Activated CD8-positive, alpha-beta memory T cell treated with anti-CD3 and anti-CD28 coated beads, Interleukin-2, amount 10 ng/mL, durations not matched to agents 7 days and 5 days (primary cell): ENCODE measurements around the gene TMC3. TPM values are rescaled to one million over a fixed set of nuclear protein-coding genes. Genes with fewer than 3 reads are reported as not detected.

Source experiments
- ATAC-seq: fragments of 150-1000 bp; cut with Tn5 transposase; one replicate; pipeline ENCODE4 v1.10.0; 2021; ENCODE audit warnings: moderate library complexity
- CTCF ChIA-PET: fragments of 350-600 bp; sonication (Branson Sonifier 250); formaldehyde crosslinking; loops from one replicate; lab custom pipeline; 2021; ENCODE audit warnings: antibody characterized with exemption; lab: Charles Lee
- DNase-seq: peaks from one replicate; pipeline ENCODE4 v3.0.0-alpha.2; 2020
- H3K27ac Mint-ChIP-seq: one replicate; pipeline ENCODE4 v1.8.0; 2021; ENCODE audit warnings: mild to moderate bottlenecking, mixed read lengths
- H3K27me3 Mint-ChIP-seq: one replicate; pipeline ENCODE4 v1.8.0; 2021; ENCODE audit warnings: mixed read lengths
- H3K36me3 Mint-ChIP-seq: one replicate; pipeline ENCODE4 v1.8.0; 2021; ENCODE audit warnings: mild to moderate bottlenecking, mixed read lengths
- H3K4me1 Mint-ChIP-seq: one replicate; pipeline ENCODE4 v1.8.0; 2021; ENCODE audit warnings: mixed read lengths
- H3K4me3 Mint-ChIP-seq: one replicate; pipeline ENCODE4 v1.8.0; 2021; ENCODE audit warnings: mild to moderate bottlenecking, moderate library complexity, mixed read lengths
- H3K9me3 Mint-ChIP-seq: one replicate; pipeline ENCODE4 v1.8.0; 2022; ENCODE audit warnings: low read depth, mixed read lengths
- total RNA-seq, 2 experiments: library from RNA; stranded (reverse); gene quantifications; one replicate each; pipeline ENCODE4 v1.2.3, GENCODE V29; 2021

Gene TMC3
- total RNA-seq, 2 experiments from 2014 or later: not detected

DNA sequence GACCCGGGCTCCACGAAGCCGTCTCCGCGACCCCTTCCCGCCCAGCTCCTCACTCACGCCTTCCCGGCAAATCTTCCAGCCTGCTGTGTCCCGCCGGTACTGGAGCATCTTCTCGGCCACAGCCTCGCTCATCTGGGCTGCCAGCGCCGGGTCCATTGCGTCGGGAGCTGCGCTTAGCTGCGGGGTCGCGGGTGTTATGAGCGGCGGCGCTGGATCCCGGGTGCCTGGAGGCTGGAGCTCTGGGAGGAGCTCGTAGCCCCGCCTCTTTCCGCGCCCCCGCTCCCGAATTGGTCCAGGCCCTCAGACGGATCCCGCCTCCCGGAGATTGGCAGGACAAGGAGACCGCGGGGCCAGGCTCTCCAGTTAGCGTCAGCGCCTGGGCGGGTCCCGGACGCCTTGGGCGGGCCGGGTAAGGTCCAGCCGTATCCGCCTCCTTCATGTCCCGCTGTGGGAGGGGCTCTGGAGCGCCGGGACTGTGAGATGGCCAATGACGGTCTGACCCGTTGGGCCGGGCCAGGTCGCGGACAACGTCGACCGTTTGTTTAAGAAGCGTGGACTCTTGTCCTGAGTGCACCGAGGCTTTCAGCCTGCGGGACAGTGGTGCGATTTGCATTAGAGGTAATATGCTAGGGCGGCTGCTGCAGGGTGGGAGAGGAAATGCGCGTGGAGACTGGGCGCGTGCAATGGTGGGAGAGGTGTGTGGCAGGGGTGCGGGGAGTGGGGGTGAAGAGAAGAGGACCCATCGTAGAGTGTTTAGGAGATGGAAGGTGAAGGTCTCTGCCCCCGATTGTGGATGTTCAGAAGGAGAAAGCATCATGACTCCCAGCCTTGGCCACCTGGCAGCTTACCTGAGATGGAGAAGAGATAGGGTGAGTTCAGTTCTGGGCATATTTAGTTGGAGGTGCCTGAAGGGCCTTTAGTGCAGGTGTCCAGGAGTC lies 49.8 kb downstream of the TMC3 start, which contains the start of gene STARD5:
STARD5 (minus strand) TSS at position 198 of the 938 bp plus-strand sequence; CDS start at position 156, 42 bp downstream.
- DNase-seq (peak; percentile 98), ATAC-seq (peak; percentile 100)
- Mint-ChIP-seq H3K4me1 (peaks cover 29% of the 10 kb centered on the region), H3K27me3 (no peaks in the 10 kb centered on the region), H3K4me3 (peak within 1 kb of the TSS; percentile 85), H3K9me3 (no peaks in the 10 kb centered on the region), H3K36me3 (peaks cover 8% of the 10 kb centered on the region), H3K27ac (peak within 1 kb of the TSS; percentile 78)
- CTCF ChIA-PET: interaction anchor here (0.6 to 3.6 kb wide), 10 partner anchors 13 to 58 kb away, joined by 3 to 20 read pairs (median 4); no protein-coding TSS in a partner anchor

GRCh38 chr15:81323559-81323943 lies 50.5 kb downstream of the TMC3 start:
- no peaks in the 10 kb centered on the region for H3K27me3 Mint-ChIP-seq
- no peak for ATAC-seq
- peak overlapping the region; percentile 76 for H3K27ac Mint-ChIP-seq
- CTCF ChIA-PET: interaction anchor here (0.9 to 3.6 kb wide), 9 partner anchors 14 to 57 kb away, joined by 3 to 20 read pairs (median 4); no protein-coding TSS in a partner anchor
- H3K9me3 Mint-ChIP-seq: no peaks in the 10 kb centered on the region
- peaks cover 9% of the 10 kb centered on the region for H3K36me3 Mint-ChIP-seq
- H3K4me1 Mint-ChIP-seq: peaks cover 29% of the 10 kb centered on the region
- no peak for DNase-seq
- H3K4me3 Mint-ChIP-seq: peak overlapping the region; percentile 85

- Mint-ChIP-seq H3K27ac (no peak overlapping the region), H3K9me3 (no peaks in the 10 kb centered on the region), H3K4me1 (peaks cover 29% of the 10 kb centered on the region), H3K27me3 (no peaks in the 10 kb centered on the region), H3K36me3 (peaks cover 10% of the 10 kb centered on the region), H3K4me3 (peak overlapping the region; percentile 10)
- ATAC-seq (no peak), DNase-seq (no peak)
- CTCF ChIA-PET: interaction anchor here (0.8 to 3.6 kb wide), 5 partner anchors 18 to 57 kb away, joined by 3 to 20 read pairs (median 3); no protein-coding TSS in a partner anchor
Measured at GRCh38 chr15:81322676-81323253, 51.2 kb downstream of the TMC3 start.

GRCh38 chr15:81321667-81322066 lies 52.3 kb downstream of the TMC3 start:
- Mint-ChIP-seq H3K4me3 (no peak overlapping the region), H3K27ac (no peak overlapping the region)

DNA sequence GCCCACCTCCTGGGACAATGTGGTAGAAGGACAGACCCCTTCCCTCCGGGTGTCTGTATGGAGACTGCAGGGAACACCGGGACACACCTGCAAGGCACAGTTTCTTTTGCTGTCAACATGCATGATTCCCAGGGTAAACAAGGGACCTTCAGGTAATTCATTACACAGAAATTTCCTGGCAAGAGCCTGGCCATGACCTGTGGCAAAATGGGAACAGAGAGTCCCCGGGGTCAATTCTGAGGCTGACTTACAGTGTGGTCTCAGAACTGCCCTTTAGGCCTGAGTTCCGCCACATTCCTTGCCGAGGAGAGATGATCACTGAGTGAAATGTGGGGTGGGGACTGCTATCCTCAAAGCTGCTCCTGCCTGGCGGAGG lies 56.4 kb downstream of the TMC3 start:
- ATAC-seq (no peak), DNase-seq (no peak)
- H3K36me3 Mint-ChIP-seq: peaks cover 28% of the 10 kb centered on the region
- no peak overlapping the region for H3K27ac Mint-ChIP-seq
- peaks cover 23% of the 10 kb centered on the region for H3K4me1 Mint-ChIP-seq
- CTCF ChIA-PET: no interaction called here
- no peaks in the 10 kb centered on the region for H3K27me3 Mint-ChIP-seq
- no peak overlapping the region for H3K4me3 Mint-ChIP-seq
- no peaks in the 10 kb centered on the region for H3K9me3 Mint-ChIP-seq

More at GRCh38 chr15:81321667-81322066, 52.3 kb downstream of the TMC3 start:
- Mint-ChIP-seq H3K4me1 (peaks cover 21% of the 10 kb centered on the region), H3K27me3 (no peaks in the 10 kb centered on the region), H3K36me3 (peaks cover 16% of the 10 kb centered on the region), H3K9me3 (no peaks in the 10 kb centered on the region)
- no peak for DNase-seq
- CTCF ChIA-PET: interaction anchor here (0.9 to 1.4 kb wide), 3 partner anchors 46 to 56 kb away, joined by 3 to 7 read pairs (median 5); no protein-coding TSS in a partner anchor
- no peak for ATAC-seq

DNA sequence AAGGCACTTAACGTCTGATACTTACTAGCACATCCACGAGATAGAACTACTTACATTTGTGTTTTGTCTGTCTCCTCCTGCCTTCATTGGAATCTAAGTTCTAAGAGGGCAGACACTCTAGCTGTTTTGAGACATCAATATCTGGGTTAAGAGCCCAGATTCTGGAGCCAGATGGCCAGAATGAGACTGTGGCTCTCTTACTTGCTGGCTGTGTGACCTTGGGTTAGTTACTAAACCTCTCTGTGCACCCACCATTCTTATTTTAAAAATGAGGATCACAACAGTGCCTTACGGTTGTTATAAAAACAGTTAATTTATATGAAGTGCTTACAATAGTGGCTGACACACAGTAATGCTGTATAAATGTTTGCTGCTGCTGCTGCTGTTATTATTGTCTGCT lies 57.7 kb downstream of the TMC3 start:
- CTCF ChIA-PET: no interaction called here
- H3K4me1 Mint-ChIP-seq: peaks cover 20% of the 10 kb centered on the region
- no peak overlapping the region for H3K4me3 Mint-ChIP-seq
- peaks cover 32% of the 10 kb centered on the region for H3K36me3 Mint-ChIP-seq
- H3K27me3 Mint-ChIP-seq: no peaks in the 10 kb centered on the region
- H3K9me3 Mint-ChIP-seq: no peaks in the 10 kb centered on the region
- no peak for ATAC-seq
- H3K27ac Mint-ChIP-seq: no peak overlapping the region
- no peak for DNase-seq

DNA sequence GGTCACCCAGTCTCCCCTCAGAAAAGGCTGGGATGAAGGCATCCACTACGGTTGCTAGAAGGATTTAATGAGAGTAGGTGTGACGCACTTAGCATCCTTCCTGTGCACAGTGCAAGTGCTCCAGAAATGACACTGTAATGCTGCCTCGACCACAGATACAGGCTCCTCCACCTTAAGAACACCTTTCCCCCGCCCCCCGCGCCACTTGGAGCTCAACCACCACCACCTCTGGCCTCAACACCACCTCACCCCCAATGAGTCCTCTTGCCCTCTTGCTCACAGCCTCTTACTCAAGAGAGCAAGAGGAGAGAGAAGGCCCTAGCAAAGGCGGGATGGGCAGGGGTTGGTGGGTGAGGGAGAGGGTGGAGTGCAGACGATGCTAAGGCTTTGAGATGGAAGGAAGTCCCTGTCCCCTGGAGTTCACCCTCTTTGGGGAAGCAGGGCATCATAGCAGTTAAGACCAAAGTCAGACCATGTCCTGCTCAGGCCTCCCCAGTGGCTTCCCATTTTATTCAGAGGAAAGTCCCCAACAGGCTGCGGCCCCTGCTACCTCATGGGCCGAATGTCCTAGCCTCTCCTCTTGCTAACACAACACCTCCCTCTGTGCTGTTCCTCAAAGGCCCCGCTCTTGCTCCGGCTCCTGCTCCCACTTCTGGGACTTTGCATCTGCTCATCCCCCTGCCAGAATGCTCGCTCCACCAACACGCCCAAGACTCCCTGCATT lies 58.4 kb downstream of the TMC3 start:
- no peak for ATAC-seq
- H3K4me3 Mint-ChIP-seq: no peak overlapping the region
- H3K36me3 Mint-ChIP-seq: peaks cover 38% of the 10 kb centered on the region
- H3K4me1 Mint-ChIP-seq: peaks cover 20% of the 10 kb centered on the region
- no peaks in the 10 kb centered on the region for H3K9me3 Mint-ChIP-seq
- no peak overlapping the region for H3K27ac Mint-ChIP-seq
- CTCF ChIA-PET: no interaction called here
- H3K27me3 Mint-ChIP-seq: no peaks in the 10 kb centered on the region
- peak; percentile 58 for DNase-seq

GRCh38 chr15:81314378-81314777 lies 59.6 kb downstream of the TMC3 start:
- DNase-seq (no peak), ATAC-seq (no peak)
- Mint-ChIP-seq H3K27me3 (no peaks in the 10 kb centered on the region), H3K27ac (no peak overlapping the region), H3K4me3 (no peak overlapping the region), H3K9me3 (no peaks in the 10 kb centered on the region), H3K36me3 (peaks cover 43% of the 10 kb centered on the region), H3K4me1 (peaks cover 20% of the 10 kb centered on the region)
- CTCF ChIA-PET: interaction anchor here (0.9 to 1.0 kb wide), 2 partner anchors 20 to 48 kb away, joined by 3 to 4 read pairs; no protein-coding TSS in a partner anchor

DNA sequence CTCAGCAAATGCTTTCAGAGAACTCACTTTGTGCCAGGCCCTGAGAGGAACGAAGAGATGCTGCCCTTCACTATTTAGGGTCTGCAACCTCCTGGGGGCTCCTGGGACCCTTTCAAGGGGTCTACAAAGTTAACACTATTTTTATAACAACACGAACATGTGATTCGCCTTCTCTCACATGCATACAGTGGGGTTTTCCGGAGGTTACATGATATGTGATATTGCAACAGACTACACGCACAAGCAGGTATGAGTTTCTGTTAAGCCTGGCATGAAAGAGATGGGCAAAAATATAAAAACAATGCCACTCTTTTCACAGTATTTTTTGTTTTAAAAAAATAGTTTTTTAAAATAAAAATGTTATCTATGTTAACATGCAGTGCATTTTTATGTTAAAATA lies 60.3 kb downstream of the TMC3 start:
- peaks cover 20% of the 10 kb centered on the region for H3K4me1 Mint-ChIP-seq
- no peak for ATAC-seq

GRCh38 chr15:81312790-81313543 lies 61.0 kb downstream of the TMC3 start:
- Mint-ChIP-seq H3K9me3 (no peaks in the 10 kb centered on the region), H3K4me1 (peaks cover 20% of the 10 kb centered on the region), H3K4me3 (no peak overlapping the region), H3K27me3 (no peaks in the 10 kb centered on the region), H3K36me3 (peaks cover 55% of the 10 kb centered on the region), H3K27ac (no peak overlapping the region)
- CTCF ChIA-PET: no interaction called here
- ATAC-seq (no peak), DNase-seq (no peak)

More for the DNA sequence above, 60.3 kb downstream of the TMC3 start:
- CTCF ChIA-PET: interaction anchor here (0.9 to 1.0 kb wide), 2 partner anchors 21 to 48 kb away, joined by 3 to 4 read pairs; no protein-coding TSS in a partner anchor
- H3K27me3 Mint-ChIP-seq: no peaks in the 10 kb centered on the region
- peaks cover 50% of the 10 kb centered on the region for H3K36me3 Mint-ChIP-seq
- no peak overlapping the region for H3K4me3 Mint-ChIP-seq
- DNase-seq: no peak
- no peak overlapping the region for H3K27ac Mint-ChIP-seq
- no peaks in the 10 kb centered on the region for H3K9me3 Mint-ChIP-seq

GRCh38 chr15:81311752-81312464 lies 62.1 kb downstream of the TMC3 start:
- Mint-ChIP-seq H3K27ac (peak overlapping the region; percentile 0), H3K27me3 (no peaks in the 10 kb centered on the region), H3K4me1 (peaks cover 20% of the 10 kb centered on the region), H3K4me3 (no peak overlapping the region), H3K36me3 (peaks cover 60% of the 10 kb centered on the region), H3K9me3 (no peaks in the 10 kb centered on the region)
- DNase-seq: no peak
- CTCF ChIA-PET: interaction anchor here (0.8 to 1.4 kb wide), 4 partner anchors 15 to 46 kb away, joined by 3 to 6 read pairs (median 4); no protein-coding TSS in a partner anchor
- no peak for ATAC-seq

- H3K9me3 Mint-ChIP-seq: no peaks in the 10 kb centered on the region
- H3K36me3 Mint-ChIP-seq: peaks cover 68% of the 10 kb centered on the region
- CTCF ChIA-PET: interaction anchor here (1.1 to 1.5 kb wide), 3 partner anchors 9 to 44 kb away, joined by 3 to 4 read pairs (median 3); no protein-coding TSS in a partner anchor
- H3K27ac Mint-ChIP-seq: no peak overlapping the region
- ATAC-seq: no peak
- peaks cover 23% of the 10 kb centered on the region for H3K4me1 Mint-ChIP-seq
- H3K27me3 Mint-ChIP-seq: no peaks in the 10 kb centered on the region
- H3K4me3 Mint-ChIP-seq: no peak overlapping the region
- no peak for DNase-seq
Measured at GRCh38 chr15:81310480-81310879, 63.5 kb downstream of the TMC3 start.
